NCI-H774 (cell line): ENCODE results near the gene ANO8.

ENCODE experiments used
- DNase-seq: peaks from one replicate; lab custom pipeline; 2025; lab: John Stamatoyannopoulos, UW

The ANO8 gene

GRCh38 chr19:17347877-17348276 is 13.2 kb upstream of the ANO8 start:
- no peak for DNase-seq

- DNase-seq: no peak
These were observed 12.7 kb upstream of the ANO8 start for GRCh38 chr19:17347361-17347760.

GRCh38 chr19:17346109-17346671 is 11.5 kb upstream of the ANO8 start:
- peak; percentile 42 for DNase-seq

- no peak for DNase-seq
These were observed 7.2 kb upstream of the ANO8 start for GRCh38 chr19:17341845-17342244.

- no peak for DNase-seq
These were observed 6.7 kb upstream of the ANO8 start for GRCh38 chr19:17341386-17341785.

- no peak for DNase-seq
These were observed 6.3 kb upstream of the ANO8 start for GRCh38 chr19:17340871-17341357.

GRCh38 chr19:17340302-17340870 is 5.7 kb upstream of the ANO8 start:
- DNase-seq: no peak

GRCh38 chr19:17339088-17339741 is 4.6 kb upstream of the ANO8 start:
- DNase-seq: no peak

- DNase-seq: no peak
These were observed 3.9 kb upstream of the ANO8 start for GRCh38 chr19:17338433-17339078.

GRCh38 chr19:17337675-17338432 is 3.2 kb upstream of the ANO8 start:
- no peak for DNase-seq

GRCh38 chr19:17336872-17337674 is 2.4 kb upstream of the ANO8 start, which contains the start of gene GTPBP3:
TSS of gene GTPBP3 (plus strand) at chr19:17337553. CDS start at chr19:17337612, 59 bp downstream.
- DNase-seq: peak; percentile 97

GRCh38 chr19:17335575-17335974 is 920 bp upstream of the ANO8 start:
- DNase-seq: no peak

GRCh38 chr19:17333611-17334413 is 843 bp downstream of the ANO8 start:
- DNase-seq: no peak

GRCh38 chr19:17332677-17333581 is 1.7 kb downstream of the ANO8 start:
- peak; percentile 16 for DNase-seq

- no peak for DNase-seq
These were observed 2.3 kb downstream of the ANO8 start for GRCh38 chr19:17332360-17332676.

GRCh38 chr19:17331045-17331558 is 3.6 kb downstream of the ANO8 start:
- DNase-seq: peak; percentile 10

- no peak for DNase-seq
These were observed 4.2 kb downstream of the ANO8 start for GRCh38 chr19:17330262-17331044.
